Amygdala (tissue), 56 donors: Measurements from ENCODE around the gene RAB22A.
"Not testable (repeated sequence)": the region's sequence is repeated elsewhere in the genome, so short reads cannot be mapped to it uniquely, and the experiment has no call there.

Experiments used
- DNase-seq, 56 donors: peaks; one replicate each; lab custom pipeline; 2025; lab: John Stamatoyannopoulos, UW

The RAB22A gene

GRCh38 chr20:58406422-58407001 is 97.0 kb downstream of the RAB22A start:
- no peak for DNase-seq

- no peak for DNase-seq
Measured at GRCh38 chr20:58407201-58407873, 97.8 kb downstream of the RAB22A start.

- no peak for DNase-seq
Measured at GRCh38 chr20:58407966-58408557, 98.5 kb downstream of the RAB22A start.

- peak in 5 of 56 donors; percentile 4 to 43 (median 22) for DNase-seq
Measured at GRCh38 chr20:58408603-58409246, 99.2 kb downstream of the RAB22A start.

GRCh38 chr20:58414216-58414615 is 104.7 kb downstream of the RAB22A start:
- not testable (repeated sequence) for DNase-seq

- DNase-seq = not testable (repeated sequence)
Measured at GRCh38 chr20:58414786-58415185, 105.3 kb downstream of the RAB22A start.

GRCh38 chr20:58416057-58416456 is 106.5 kb downstream of the RAB22A start:
- no peak for DNase-seq

GRCh38 chr20:58416835-58417234 is 107.3 kb downstream of the RAB22A start:
- no peak for DNase-seq
